Measurements from ENCODE around the gene SCT.

The SCT gene

GRCh38 chr11:581752-582151 lies 45.2 kb downstream of the SCT start:
- DNase-seq = no peak

GRCh38 chr11:581342-581741 lies 45.6 kb downstream of the SCT start:
- no peak for DNase-seq

GRCh38 chr11:579830-580601 lies 47.0 kb downstream of the SCT start:
- DNase-seq = no peak

GRCh38 chr11:578276-579035 lies 48.5 kb downstream of the SCT start:
- no peak for DNase-seq

- no peak for DNase-seq
Measured at GRCh38 chr11:577611-577894, 49.4 kb downstream of the SCT start.

- DNase-seq = no peak
Measured at GRCh38 chr11:576811-577610, 50.0 kb downstream of the SCT start.
